ENCODE measurements around the gene KIF22. TPM values are rescaled to one million over a fixed set of nuclear protein-coding genes. Genes with fewer than 3 reads are reported as not detected.

Gene KIF22
- total and polyA plus RNA-seq, 9 of the 15 experiments (the other 6 are each of a cell fraction or from before 2014, with no cell fraction given): 8.7 to 232 (median 131) TPM

GRCh38 chr16:29811896-29812665 is 21.5 kb downstream of the KIF22 start, which contains the start of gene PRRT2 (continued):
- TF ChIP-seq ID3 (CRISPR knock-in tag; IDR thresholded peaks at IDR 0.05) (no peak), ID3 (tag; IDR thresholded peaks at IDR 0.05) (0 out of 2 replicates have a peak, but pooled peaks have one; percentile 33), ZFP30 (CRISPR knock-in tag; IDR thresholded peaks at IDR 0.05; ENCODE audit: borderline replicate concordance) (no peak), LEF1 (IDR thresholded peaks at IDR 0.05) (no peak), CCNT2 (IDR thresholded peaks at IDR 0.05; ENCODE audit: borderline replicate concordance, extremely low read depth, insufficient read length, low read depth, low read length) (no peak), ZNF263 (CRISPR knock-in tag; IDR thresholded peaks at IDR 0.05; ENCODE audit: borderline replicate concordance) (no peak), HLTF (IDR thresholded peaks at IDR 0.05) (no peak), TCF7 (IDR thresholded peaks at IDR 0.05; ENCODE audit: borderline replicate concordance) (no peak), KDM4B (IDR thresholded peaks at IDR 0.05; ENCODE audit: borderline replicate concordance in 2 of 2, low read depth in 1 of 2) (no peak), NR2F6 (CRISPR knock-in tag; IDR thresholded peaks at IDR 0.05) (no peak), POLR2G (IDR thresholded peaks at IDR 0.05; ENCODE audit: low read depth, low read length) (peak; percentile 36), BDP1 (IDR thresholded peaks at IDR 0.05; ENCODE audit: insufficient read depth, insufficient read length) (no peak), PREB (CRISPR knock-in tag; IDR thresholded peaks at IDR 0.05) (no peak), CTBP1 (IDR thresholded peaks at IDR 0.05; ENCODE audit: borderline replicate concordance) (no peak; the same call in 1 of the 2 replicates), FOXA3 (CRISPR knock-in tag; conservative IDR thresholded peaks at IDR 0.05 in 1 of 2, IDR thresholded peaks at IDR 0.05 in 1 of 2) (no peak), MCM2 (IDR thresholded peaks at IDR 0.05; ENCODE audit: low read depth) (no peak), FOXO4 (CRISPR knock-in tag; IDR thresholded peaks at IDR 0.05) (no peak), RBM17 (IDR thresholded peaks at IDR 0.05; ENCODE audit: borderline replicate concordance, low read depth, low read length) (no peak), ATF1 (CRISPR knock-in tag; IDR thresholded peaks at IDR 0.05) (no peak), ATF1 (tag; IDR thresholded peaks at IDR 0.05) (no peak), TCF15 (CRISPR knock-in tag; IDR thresholded peaks at IDR 0.05) (no peak), STAG1 (CRISPR knock-in tag; IDR thresholded peaks at IDR 0.05; ENCODE audit: borderline replicate concordance) (no peak), DMBX1 (CRISPR knock-in tag; IDR thresholded peaks at IDR 0.05; ENCODE audit: borderline replicate concordance) (no peak), EGR1 (conservative IDR thresholded peaks at IDR 0.05) (peak; percentile 49; the same call in 1 of the 2 replicates)

Measured in K562 (cell line).